Tibial nerve (tissue), 4 donors: Measurements from ENCODE around the gene AIG1.

Experiments
- CTCF ChIP-seq, 5 experiments: fragments of 200-600 bp in 3 of 5; fragments of 450-650 bp in 2 of 5; sonication (generic) in 3 of 5; IDR thresholded peaks; one replicate each; pipeline ENCODE4 v1.5.1; 2016 to 2019; ENCODE audit warnings: antibody characterized with exemption in 5 of 5, mild to moderate bottlenecking in 3 of 5, moderate library complexity in 2 of 5
- EP300 ChIP-seq, 2 donors: sonication (generic); formaldehyde crosslinking; IDR thresholded peaks; one replicate each; pipeline ENCODE4 v1.6.1; 2017; ENCODE audit warnings: antibody characterized with exemption in 2 of 2, mild to moderate bottlenecking in 1 of 2
- POLR2A ChIP-seq, 2 donors: fragments of 450-650 bp; IDR thresholded peaks; one replicate each; pipeline ENCODE4 v1.6.1; 2017; ENCODE audit warnings: antibody characterized with exemption in 2 of 2, mild to moderate bottlenecking in 2 of 2, moderate library complexity in 2 of 2

GRCh38 chr6:143093290-143093689, 32.6 kb downstream of the AIG1 start:
- TF ChIP-seq CTCF (IDR thresholded peaks at IDR 0.05): no peak
- no peak for TF ChIP-seq POLR2A (IDR thresholded peaks at IDR 0.05)
- no peak for TF ChIP-seq EP300 (IDR thresholded peaks at IDR 0.05)
